ENCODE data around the gene VDR.

Gene VDR

GRCh38 chr12:47870175-47870781 is 34.5 kb downstream of the VDR start:
- no peak for DNase-seq (ENCODE audit: low read depth, low spot score)

- DNase-seq (ENCODE audit: low read depth, low spot score), result no peak
Measured at GRCh38 chr12:47868552-47869031, 36.2 kb downstream of the VDR start.

- DNase-seq (ENCODE audit: low read depth, low spot score), result peak; percentile 43
Measured at GRCh38 chr12:47868041-47868440, 36.8 kb downstream of the VDR start.

GRCh38 chr12:47867495-47867941 is 37.3 kb downstream of the VDR start:
- DNase-seq (ENCODE audit: low read depth, low spot score), result peak; percentile 55

GRCh38 chr12:47864646-47865235 is 40.1 kb downstream of the VDR start:
- no peak for DNase-seq (ENCODE audit: low read depth, low spot score)

- no peak for DNase-seq (ENCODE audit: low read depth, low spot score)
Measured at GRCh38 chr12:47863985-47864384, 40.8 kb downstream of the VDR start.

GRCh38 chr12:47863467-47863866 is 41.3 kb downstream of the VDR start:
- no peak for DNase-seq (ENCODE audit: low read depth, low spot score)

GRCh38 chr12:47862881-47863280 is 41.9 kb downstream of the VDR start:
- DNase-seq (ENCODE audit: low read depth, low spot score), result no peak

GRCh38 chr12:47862167-47862750 is 42.5 kb downstream of the VDR start:
- no peak for DNase-seq (ENCODE audit: low read depth, low spot score)

GRCh38 chr12:47860873-47861272 is 43.9 kb downstream of the VDR start:
- no peak for DNase-seq (ENCODE audit: low read depth, low spot score)

- no peak for DNase-seq (ENCODE audit: low read depth, low spot score)
Measured at GRCh38 chr12:47860279-47860841, 44.4 kb downstream of the VDR start.

- no peak for DNase-seq (ENCODE audit: low read depth, low spot score)
Measured at GRCh38 chr12:47858511-47859266, 46.1 kb downstream of the VDR start.

GRCh38 chr12:47856721-47857575 is 47.8 kb downstream of the VDR start:
- DNase-seq (ENCODE audit: low read depth, low spot score), result no peak

GRCh38 chr12:47856094-47856493 is 48.7 kb downstream of the VDR start:
- DNase-seq (ENCODE audit: low read depth, low spot score), result no peak

GRCh38 chr12:47855502-47855901 is 49.3 kb downstream of the VDR start:
- no peak for DNase-seq (ENCODE audit: low read depth, low spot score)

GRCh38 chr12:47854531-47854930 is 50.3 kb downstream of the VDR start:
- no peak for DNase-seq (ENCODE audit: low read depth, low spot score)

- DNase-seq (ENCODE audit: low read depth, low spot score), result no peak
Measured at GRCh38 chr12:47852096-47852571, 52.7 kb downstream of the VDR start.

GRCh38 chr12:47851303-47851952 is 53.4 kb downstream of the VDR start:
- DNase-seq (ENCODE audit: low read depth, low spot score), result no peak

- DNase-seq (ENCODE audit: low read depth, low spot score), result no peak
Measured at GRCh38 chr12:47850153-47851084, 54.4 kb downstream of the VDR start.
